Measurements from ENCODE around the gene USP6NL. TPM values are rescaled to one million over a fixed set of nuclear protein-coding genes. Genes with fewer than 3 reads are reported as not detected.
A peak's percentile ranks its signal among the peaks of the same experiment; 100 is the strongest.

The USP6NL gene
- total RNA-seq, 1 experiment from 2014 or later: 63.9 TPM

DNA sequence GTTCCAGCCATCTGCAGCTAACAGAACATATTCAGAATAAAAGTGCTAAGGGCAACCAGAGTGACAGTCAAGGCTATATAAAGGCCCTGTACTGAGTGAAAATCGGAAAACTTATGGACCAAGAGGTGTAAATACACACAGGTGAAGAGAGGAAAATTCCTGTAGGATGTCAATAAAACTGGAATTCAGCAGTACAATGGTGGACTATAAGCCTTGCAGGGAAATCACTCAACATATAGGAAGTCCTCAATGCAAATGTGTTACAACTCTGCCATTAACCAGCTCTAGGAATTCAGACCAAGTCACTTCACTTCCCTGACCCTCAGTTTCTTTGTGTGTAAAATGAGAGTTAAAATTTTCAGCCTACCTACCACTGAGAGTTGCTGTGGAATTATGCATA is 7.7 kb downstream of the USP6NL start:
- Histone ChIP-seq H3K4me3 (ENCODE audit: low read length) (peak overlapping the region; percentile 48; the same call in 1 of the 2 replicates), H3K27me3 (ENCODE audit: low read length) (no peaks in the 10 kb centered on the region), H3K9me2 (replicated peaks; ENCODE audit: insufficient read depth, low read length) (no peaks in the 10 kb centered on the region), H4K20me1 (ENCODE audit: insufficient read depth, low read depth, low read length) (peaks cover 22% of the 10 kb centered on the region; the same call in 1 of the 2 replicates), H3K4me2 (ENCODE audit: low read depth, low read length, poor library complexity, severe bottlenecking) (peak overlapping the region; percentile 81), H3K36me3 (ENCODE audit: insufficient read depth, low read length) (peaks cover 17% of the 10 kb centered on the region; the same call in 1 of the 2 replicates), H3K27ac (ENCODE audit: low read length) (peak overlapping the region; percentile 95), H3K9ac (ENCODE audit: low read length) (peak overlapping the region; percentile 56; the same call in 1 of the 2 replicates), H3K9me3 (ENCODE audit: low read length) (no peaks in the 10 kb centered on the region), H3K79me2 (ENCODE audit: low read length) (peaks cover 100% of the 10 kb centered on the region), H2AFZ (ENCODE audit: low read length) (no peak overlapping the region), H3K4me1 (ENCODE audit: low read length) (peaks cover 99% of the 10 kb centered on the region)
- DNase-seq: peak; percentile 47

DNA sequence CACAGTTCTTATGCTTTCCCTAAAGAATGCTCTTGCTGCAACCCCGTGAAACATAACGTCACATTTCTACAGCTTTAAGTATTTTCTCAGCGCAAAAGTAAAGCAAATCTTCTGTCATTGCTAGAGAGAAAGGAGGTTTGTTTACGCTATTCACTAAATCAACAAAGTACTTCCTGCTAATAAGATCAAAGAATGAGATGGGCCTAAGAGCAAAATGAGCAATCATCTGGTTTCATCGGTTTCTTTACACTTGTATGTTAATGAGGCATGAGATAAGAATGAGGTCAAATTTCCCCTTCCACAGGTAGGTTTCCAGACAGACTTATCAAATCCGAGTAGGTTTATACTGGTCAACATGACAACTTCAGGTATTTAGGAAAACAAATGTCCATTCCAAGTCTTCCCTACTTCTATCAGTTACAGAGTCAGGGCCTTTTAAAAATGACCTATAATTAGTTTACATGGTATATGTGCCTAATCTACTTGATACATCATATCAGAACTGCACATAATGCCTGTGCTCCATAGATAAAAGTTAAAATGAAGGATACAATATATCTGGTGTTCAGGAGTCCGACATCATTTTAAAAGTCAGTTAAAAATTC is 8.4 kb downstream of the USP6NL start:
- H2AFZ ChIP-seq (ENCODE audit: low read length): no peak overlapping the region
- peak overlapping the region; percentile 23 for H3K9ac ChIP-seq (ENCODE audit: low read length)
- H3K27me3 ChIP-seq (ENCODE audit: low read length): no peaks in the 10 kb centered on the region
- H3K9me3 ChIP-seq (ENCODE audit: low read length): no peaks in the 10 kb centered on the region
- H3K4me1 ChIP-seq (ENCODE audit: low read length): peaks cover 98% of the 10 kb centered on the region
- DNase-seq: no peak
- H4K20me1 ChIP-seq (ENCODE audit: insufficient read depth, low read depth, low read length): peaks cover 22% of the 10 kb centered on the region; the same call in 1 of the 2 replicates
- H3K79me2 ChIP-seq (ENCODE audit: low read length): peaks cover 100% of the 10 kb centered on the region
- H3K27ac ChIP-seq (ENCODE audit: low read length): peak overlapping the region; percentile 95
- H3K4me3 ChIP-seq (ENCODE audit: low read length): peak overlapping the region; percentile 48
- no peaks in the 10 kb centered on the region for H3K9me2 ChIP-seq (replicated peaks; ENCODE audit: insufficient read depth, low read length)
- peak overlapping the region; percentile 81 for H3K4me2 ChIP-seq (ENCODE audit: low read depth, low read length, poor library complexity, severe bottlenecking)
- peaks cover 18% of the 10 kb centered on the region; the same call in 1 of the 2 replicates for H3K36me3 ChIP-seq (ENCODE audit: insufficient read depth, low read length)

DNA sequence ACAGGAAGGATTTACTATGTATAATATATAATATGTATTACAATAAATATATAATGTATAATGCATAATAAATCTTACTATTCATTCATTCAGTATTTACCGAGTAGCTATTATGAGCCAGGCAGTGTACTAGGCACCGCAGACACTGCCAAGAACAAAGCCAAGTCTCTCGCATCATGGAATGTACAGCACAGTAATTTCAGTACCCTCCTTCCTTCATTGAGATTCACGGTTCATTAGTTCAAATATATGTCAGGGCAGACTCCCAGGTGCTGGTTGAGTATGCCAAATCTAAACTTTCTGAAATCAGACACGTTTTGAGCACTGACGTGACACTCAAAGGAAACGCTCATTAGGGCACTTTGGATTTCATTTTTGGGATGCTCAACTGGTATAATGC is 9.1 kb downstream of the USP6NL start:
- Histone ChIP-seq H3K9ac (ENCODE audit: low read length) (peak overlapping the region; percentile 23; the same call in 1 of the 2 replicates), H3K36me3 (ENCODE audit: insufficient read depth, low read length) (peaks cover 25% of the 10 kb centered on the region), H3K4me3 (ENCODE audit: low read length) (peak overlapping the region; percentile 48; the same call in 1 of the 2 replicates), H3K27me3 (ENCODE audit: low read length) (no peaks in the 10 kb centered on the region), H3K9me2 (replicated peaks; ENCODE audit: insufficient read depth, low read length) (no peaks in the 10 kb centered on the region), H4K20me1 (ENCODE audit: insufficient read depth, low read depth, low read length) (peaks cover 22% of the 10 kb centered on the region; the same call in 1 of the 2 replicates), H3K79me2 (ENCODE audit: low read length) (peaks cover 100% of the 10 kb centered on the region), H3K4me2 (ENCODE audit: low read depth, low read length, poor library complexity, severe bottlenecking) (peak overlapping the region; percentile 81), H2AFZ (ENCODE audit: low read length) (no peak overlapping the region), H3K9me3 (ENCODE audit: low read length) (no peaks in the 10 kb centered on the region), H3K4me1 (ENCODE audit: low read length) (peaks cover 98% of the 10 kb centered on the region), H3K27ac (ENCODE audit: low read length) (peak overlapping the region; percentile 95)
- no peak for DNase-seq

DNA sequence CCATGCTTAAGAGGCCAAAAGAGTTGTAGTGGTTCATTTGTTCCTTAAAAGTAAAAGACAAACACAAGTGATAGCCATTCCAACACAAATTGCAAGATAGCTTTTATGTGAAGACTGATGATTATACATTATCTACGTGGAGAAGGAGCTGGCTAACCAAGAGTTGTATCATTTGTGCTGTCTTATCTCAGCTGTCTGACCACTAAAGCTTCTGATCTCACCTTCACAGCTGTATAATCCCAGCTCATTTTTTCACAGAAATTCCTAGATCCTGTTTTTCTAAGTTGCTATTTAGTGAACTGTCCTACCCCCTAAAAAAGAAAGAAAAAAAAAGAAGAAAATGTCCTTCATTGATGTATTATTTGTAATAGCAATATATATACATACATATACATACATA is 9.8 kb downstream of the USP6NL start:
- Histone ChIP-seq H4K20me1 (ENCODE audit: insufficient read depth, low read depth, low read length) (peaks cover 22% of the 10 kb centered on the region; the same call in 1 of the 2 replicates), H3K9ac (ENCODE audit: low read length) (no peak overlapping the region), H3K4me1 (ENCODE audit: low read length) (peaks cover 98% of the 10 kb centered on the region), H3K9me3 (ENCODE audit: low read length) (no peaks in the 10 kb centered on the region), H3K4me3 (ENCODE audit: low read length) (no peak overlapping the region), H2AFZ (ENCODE audit: low read length) (no peak overlapping the region), H3K27ac (ENCODE audit: low read length) (peak overlapping the region; percentile 67), H3K79me2 (ENCODE audit: low read length) (peaks cover 100% of the 10 kb centered on the region), H3K27me3 (ENCODE audit: low read length) (no peaks in the 10 kb centered on the region), H3K9me2 (replicated peaks; ENCODE audit: insufficient read depth, low read length) (no peaks in the 10 kb centered on the region), H3K4me2 (ENCODE audit: low read depth, low read length, poor library complexity, severe bottlenecking) (peak overlapping the region; percentile 18), H3K36me3 (ENCODE audit: insufficient read depth, low read length) (peaks cover 31% of the 10 kb centered on the region)
- DNase-seq: no peak

DNA sequence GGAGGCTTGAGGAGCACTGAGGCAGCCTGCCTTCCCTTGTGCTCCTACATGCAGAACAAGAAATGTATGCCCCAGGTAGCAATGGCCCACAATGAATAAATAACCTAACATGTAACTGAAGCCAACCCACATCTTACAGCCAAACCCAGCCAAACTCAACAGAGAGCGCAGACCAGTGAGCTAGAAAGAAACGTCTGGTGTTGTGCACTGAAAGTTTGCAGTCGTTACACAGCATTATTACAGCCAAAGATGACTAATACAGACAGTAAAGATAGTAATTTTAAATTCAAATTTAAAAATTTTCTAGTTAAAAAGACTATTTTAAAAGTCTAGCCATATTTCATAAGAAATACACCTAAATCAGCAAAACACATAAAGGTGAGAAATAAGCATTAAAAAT is 11.2 kb downstream of the USP6NL start:
- Histone ChIP-seq H3K9ac (ENCODE audit: low read length) (peak overlapping the region; percentile 36), H2AFZ (ENCODE audit: low read length) (no peak overlapping the region), H3K4me1 (ENCODE audit: low read length) (peaks cover 97% of the 10 kb centered on the region), H4K20me1 (ENCODE audit: insufficient read depth, low read depth, low read length) (peaks cover 22% of the 10 kb centered on the region; the same call in 1 of the 2 replicates), H3K27ac (ENCODE audit: low read length) (peak overlapping the region; percentile 67), H3K4me3 (ENCODE audit: low read length) (peak overlapping the region; percentile 5; the same call in 1 of the 2 replicates), H3K79me2 (ENCODE audit: low read length) (peaks cover 100% of the 10 kb centered on the region), H3K9me2 (replicated peaks; ENCODE audit: insufficient read depth, low read length) (no peaks in the 10 kb centered on the region), H3K4me2 (ENCODE audit: low read depth, low read length, poor library complexity, severe bottlenecking) (peak overlapping the region; percentile 61), H3K36me3 (ENCODE audit: insufficient read depth, low read length) (peaks cover 34% of the 10 kb centered on the region), H3K9me3 (ENCODE audit: low read length) (no peaks in the 10 kb centered on the region), H3K27me3 (ENCODE audit: low read length) (no peaks in the 10 kb centered on the region)
- DNase-seq: no peak

DNA sequence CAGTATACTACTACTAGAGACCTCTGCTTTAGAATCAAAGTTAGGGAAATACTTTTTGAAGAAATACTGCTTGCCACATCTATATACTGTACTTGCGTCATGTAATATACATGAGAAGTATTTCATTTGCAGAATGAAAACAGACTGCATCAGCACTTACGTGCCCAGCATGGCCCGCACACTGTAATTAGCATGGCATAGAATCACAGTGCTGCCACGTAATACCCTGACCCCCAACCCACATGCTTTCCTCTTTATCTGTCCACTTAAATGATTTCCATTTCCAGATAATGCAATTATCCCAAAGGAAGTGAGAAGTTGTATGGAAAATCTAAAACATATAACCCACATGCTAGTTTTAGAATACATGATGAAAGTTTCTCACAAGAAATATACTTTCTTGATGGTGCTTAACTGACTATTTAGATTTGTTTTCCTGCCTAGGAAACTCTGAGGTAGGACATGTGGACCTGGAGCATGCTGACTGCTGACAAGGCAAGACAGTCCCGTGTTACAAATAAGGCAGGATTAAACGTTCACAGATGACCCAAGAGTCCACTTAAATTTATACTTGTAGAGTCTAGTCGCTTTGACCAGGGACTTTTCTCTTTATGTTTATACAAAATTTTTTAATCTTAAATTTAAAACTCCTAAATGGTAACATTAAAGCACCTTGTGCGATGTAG is 12.6 kb downstream of the USP6NL start:
- Histone ChIP-seq H3K27me3 (ENCODE audit: low read length) (no peaks in the 10 kb centered on the region), H2AFZ (ENCODE audit: low read length) (no peak overlapping the region), H3K9me2 (replicated peaks; ENCODE audit: insufficient read depth, low read length) (no peaks in the 10 kb centered on the region), H4K20me1 (ENCODE audit: insufficient read depth, low read depth, low read length) (peaks cover 15% of the 10 kb centered on the region; the same call in 1 of the 2 replicates), H3K27ac (ENCODE audit: low read length) (peak overlapping the region; percentile 67), H3K4me3 (ENCODE audit: low read length) (no peak overlapping the region), H3K9ac (ENCODE audit: low read length) (0 out of 2 replicates have a peak overlapping the region, but pooled peaks have one; percentile 36), H3K79me2 (ENCODE audit: low read length) (peaks cover 100% of the 10 kb centered on the region), H3K4me1 (ENCODE audit: low read length) (peaks cover 97% of the 10 kb centered on the region), H3K36me3 (ENCODE audit: insufficient read depth, low read length) (peaks cover 43% of the 10 kb centered on the region), H3K9me3 (ENCODE audit: low read length) (no peaks in the 10 kb centered on the region), H3K4me2 (ENCODE audit: low read depth, low read length, poor library complexity, severe bottlenecking) (peak overlapping the region; percentile 61)
- no peak for DNase-seq

DNA sequence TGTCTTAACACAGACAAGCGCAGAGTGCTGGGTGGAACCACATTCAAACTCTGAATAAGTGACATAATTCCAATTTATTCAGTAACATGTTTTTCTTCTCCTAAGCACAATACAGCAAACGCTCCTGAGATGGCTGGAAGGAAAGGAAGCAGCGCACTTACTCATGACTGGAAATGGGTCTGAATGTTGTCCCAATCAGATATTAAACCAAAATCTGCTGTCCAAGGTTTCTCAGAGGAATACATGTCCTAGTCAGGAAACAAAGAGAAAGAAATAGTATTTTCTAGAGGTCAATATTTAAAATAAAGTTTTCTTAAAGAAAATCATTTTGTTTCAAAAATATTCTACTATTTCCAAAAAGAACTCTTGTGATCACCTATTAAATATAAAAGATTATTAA is 14.0 kb downstream of the USP6NL start:
- no peak for DNase-seq
- Histone ChIP-seq H4K20me1 (ENCODE audit: insufficient read depth, low read depth, low read length) (0 out of 2 replicates have a peak, but pooled peaks cover 2% of the 10 kb centered on the region), H3K9ac (ENCODE audit: low read length) (no peak overlapping the region), H3K27ac (ENCODE audit: low read length) (peak overlapping the region; percentile 67), H2AFZ (ENCODE audit: low read length) (no peak overlapping the region), H3K9me2 (replicated peaks; ENCODE audit: insufficient read depth, low read length) (no peaks in the 10 kb centered on the region), H3K27me3 (ENCODE audit: low read length) (no peaks in the 10 kb centered on the region), H3K4me1 (ENCODE audit: low read length) (peaks cover 97% of the 10 kb centered on the region), H3K9me3 (ENCODE audit: low read length) (no peaks in the 10 kb centered on the region), H3K4me3 (ENCODE audit: low read length) (no peak overlapping the region), H3K36me3 (ENCODE audit: insufficient read depth, low read length) (peaks cover 53% of the 10 kb centered on the region), H3K79me2 (ENCODE audit: low read length) (peaks cover 100% of the 10 kb centered on the region), H3K4me2 (ENCODE audit: low read depth, low read length, poor library complexity, severe bottlenecking) (no peak overlapping the region)

DNA sequence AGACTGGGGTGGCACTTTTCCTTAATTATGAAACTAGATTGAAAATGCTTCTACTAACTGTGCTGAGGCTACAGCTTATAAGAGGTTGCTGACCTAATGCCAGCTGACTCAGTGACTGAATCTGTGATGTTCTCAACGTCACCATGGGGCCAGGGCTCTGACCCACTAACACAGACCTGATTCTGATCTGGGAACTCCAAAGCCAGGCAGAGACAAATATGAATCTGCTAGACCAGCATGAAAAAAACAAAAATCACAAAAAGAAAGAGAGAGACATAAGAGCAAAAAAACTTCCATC is 16.1 kb downstream of the USP6NL start:
- H3K9ac ChIP-seq (ENCODE audit: low read length): peak overlapping the region; percentile 38
- no peaks in the 10 kb centered on the region for H3K9me2 ChIP-seq (replicated peaks; ENCODE audit: insufficient read depth, low read length)
- H3K4me2 ChIP-seq (ENCODE audit: low read depth, low read length, poor library complexity, severe bottlenecking): peak overlapping the region; percentile 35
- H3K36me3 ChIP-seq (ENCODE audit: insufficient read depth, low read length): peaks cover 46% of the 10 kb centered on the region
- H2AFZ ChIP-seq (ENCODE audit: low read length): no peak overlapping the region
- no peaks in the 10 kb centered on the region for H3K27me3 ChIP-seq (ENCODE audit: low read length)
- peaks cover 99% of the 10 kb centered on the region for H3K79me2 ChIP-seq (ENCODE audit: low read length)
- H3K4me1 ChIP-seq (ENCODE audit: low read length): peaks cover 91% of the 10 kb centered on the region
- H3K27ac ChIP-seq (ENCODE audit: low read length): peak overlapping the region; percentile 71
- no peaks in the 10 kb centered on the region for H4K20me1 ChIP-seq (ENCODE audit: insufficient read depth, low read depth, low read length)
- DNase-seq: no peak
- no peak overlapping the region for H3K4me3 ChIP-seq (ENCODE audit: low read length)
- no peaks in the 10 kb centered on the region for H3K9me3 ChIP-seq (ENCODE audit: low read length)

All from Karpas-422 (cell line).